Vagina (tissue), 2 donors: ENCODE data around the gene SERTAD4.

Experiments
- CTCF ChIP-seq, 3 experiments: fragments of 450-650 bp in 2 of 3; fragments of 200-600 bp in 1 of 3; sonication (generic) in 1 of 3; IDR thresholded peaks; one replicate each; pipeline ENCODE4 v1.5.1; 2017 to 2019; ENCODE audit warnings: antibody characterized with exemption in 3 of 3, mild to moderate bottlenecking in 2 of 3, moderate library complexity in 2 of 3
- POLR2A ChIP-seq, 2 donors: fragments of 450-650 bp; IDR thresholded peaks; one replicate each; pipeline ENCODE4 v1.6.1; 2017; ENCODE audit warnings: antibody characterized with exemption in 2 of 2, mild to moderate bottlenecking in 2 of 2, moderate library complexity in 2 of 2

- TF ChIP-seq CTCF (IDR thresholded peaks at IDR 0.05) = no peak
- TF ChIP-seq POLR2A (IDR thresholded peaks at IDR 0.05) = no peak
Observed at GRCh38 chr1:210289248-210289647, 56.7 kb downstream of the SERTAD4 start.
